GM21367 (cell line): ENCODE measurements around the gene ZC3H12C.

ENCODE experiments used
- ATAC-seq: cut with Tn5 transposase; IDR thresholded peaks from one replicate; pipeline ENCODE4 v1.9.1; 2021; ENCODE audit not compliant: unreplicated experiment

ZC3H12C gene

GRCh38 chr11:110096496-110096895, 3.3 kb downstream of the ZC3H12C start:
- ATAC-seq = no peak

- ATAC-seq = no peak
Measured at GRCh38 chr11:110097459-110098012, 4.3 kb downstream of the ZC3H12C start.

DNA sequence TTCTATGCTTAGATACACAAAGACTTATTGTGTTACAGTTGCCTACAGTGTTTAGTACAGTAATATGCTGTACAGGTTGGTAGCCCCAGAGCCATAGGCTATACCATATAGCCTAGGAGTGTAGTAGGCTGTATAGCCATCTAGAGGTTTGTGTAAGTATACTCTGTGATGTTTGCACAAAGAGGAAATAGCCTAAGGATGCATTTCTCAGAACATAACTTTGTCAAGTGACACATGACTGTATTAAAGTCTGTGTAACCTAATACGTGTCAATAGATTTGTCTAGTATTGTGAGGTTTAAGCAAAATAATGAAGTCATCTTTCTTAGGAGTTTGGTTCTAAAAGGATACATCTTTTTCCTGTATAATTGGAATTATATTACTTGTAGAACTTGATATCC, 5.5 kb downstream of the ZC3H12C start:
- ATAC-seq = peak; percentile 71

GRCh38 chr11:110100476-110101240, 7.5 kb downstream of the ZC3H12C start:
- ATAC-seq = no peak

- no peak for ATAC-seq
Measured at GRCh38 chr11:110106713-110107274, 13.6 kb downstream of the ZC3H12C start.

DNA sequence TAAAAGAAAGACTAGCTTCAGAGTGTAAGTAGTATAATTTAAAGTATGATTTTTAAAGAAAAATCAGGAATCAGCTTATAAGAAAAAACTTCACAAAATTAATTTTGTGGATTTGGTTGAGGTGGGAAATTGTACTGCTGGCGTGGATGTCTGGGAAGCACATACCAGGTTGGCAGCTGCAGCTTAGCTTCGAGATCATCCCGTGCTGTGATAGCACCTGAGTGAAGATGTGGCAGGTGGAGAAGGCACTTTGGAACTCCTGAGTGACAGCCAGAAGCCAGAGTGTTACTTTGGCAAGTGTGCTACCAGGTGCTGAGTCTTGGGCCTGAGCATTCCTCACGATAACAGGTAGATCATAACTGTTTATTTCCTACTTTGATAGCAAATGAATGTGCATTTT, 17.7 kb downstream of the ZC3H12C start:
- ATAC-seq = no peak

- no peak for ATAC-seq
Measured at GRCh38 chr11:110112457-110112856, 19.3 kb downstream of the ZC3H12C start.

- ATAC-seq = no peak
Measured at GRCh38 chr11:110113505-110113904, 20.3 kb downstream of the ZC3H12C start.

DNA sequence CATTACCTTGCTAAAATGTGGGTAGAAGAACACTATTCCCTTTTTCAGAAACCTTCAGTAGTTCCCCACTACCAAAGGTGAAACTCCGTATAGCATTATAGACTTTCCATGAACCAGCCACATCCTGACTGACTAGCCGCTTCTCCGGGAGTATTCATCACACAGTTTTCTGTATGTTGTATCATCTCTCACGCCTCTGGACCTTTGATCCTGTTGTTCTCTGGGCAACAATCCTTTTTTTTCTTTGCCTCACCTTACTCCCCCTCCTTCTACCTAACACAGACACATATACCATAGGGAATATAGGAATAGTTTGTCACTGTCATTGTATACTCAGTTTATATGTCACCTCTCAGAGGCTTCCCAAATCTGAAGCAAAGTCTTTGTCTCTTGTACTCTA, 20.8 kb downstream of the ZC3H12C start:
- ATAC-seq = no peak

GRCh38 chr11:110119317-110119716, 26.1 kb downstream of the ZC3H12C start:
- ATAC-seq = no peak

- no peak for ATAC-seq
Measured at GRCh38 chr11:110121204-110121603, 28.0 kb downstream of the ZC3H12C start.

DNA sequence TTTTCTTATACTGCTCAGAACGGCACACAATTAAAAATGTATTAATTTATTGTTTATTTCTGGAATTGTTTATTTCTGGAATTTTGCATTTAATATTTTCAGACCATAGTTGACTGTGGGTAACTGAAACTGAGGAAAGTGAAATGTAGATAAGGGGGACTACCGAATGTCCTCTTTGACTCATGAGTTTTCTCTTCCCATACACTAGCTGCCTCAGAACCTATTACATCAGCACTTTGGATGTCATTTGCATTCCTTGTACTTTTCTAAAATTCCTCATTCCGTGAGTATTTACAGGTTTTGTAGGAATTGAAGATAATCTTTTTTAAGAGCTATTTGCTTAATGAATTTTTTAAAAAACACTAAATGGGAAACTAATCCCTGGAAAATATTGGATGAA, 29.8 kb downstream of the ZC3H12C start:
- ATAC-seq = no peak

GRCh38 chr11:110124605-110125004, 31.4 kb downstream of the ZC3H12C start:
- no peak for ATAC-seq

- no peak for ATAC-seq
Measured at GRCh38 chr11:110125632-110126031, 32.4 kb downstream of the ZC3H12C start.

- no peak for ATAC-seq
Measured at GRCh38 chr11:110126936-110127335, 33.7 kb downstream of the ZC3H12C start.

- no peak for ATAC-seq
Measured at GRCh38 chr11:110128161-110128560, 35.0 kb downstream of the ZC3H12C start.

- no peak for ATAC-seq
Measured at GRCh38 chr11:110130642-110131238, 37.5 kb downstream of the ZC3H12C start.

- no peak for ATAC-seq
Measured at GRCh38 chr11:110131386-110132123, 38.4 kb downstream of the ZC3H12C start.

GRCh38 chr11:110133160-110133559, 40.0 kb downstream of the ZC3H12C start:
- ATAC-seq = no peak

DNA sequence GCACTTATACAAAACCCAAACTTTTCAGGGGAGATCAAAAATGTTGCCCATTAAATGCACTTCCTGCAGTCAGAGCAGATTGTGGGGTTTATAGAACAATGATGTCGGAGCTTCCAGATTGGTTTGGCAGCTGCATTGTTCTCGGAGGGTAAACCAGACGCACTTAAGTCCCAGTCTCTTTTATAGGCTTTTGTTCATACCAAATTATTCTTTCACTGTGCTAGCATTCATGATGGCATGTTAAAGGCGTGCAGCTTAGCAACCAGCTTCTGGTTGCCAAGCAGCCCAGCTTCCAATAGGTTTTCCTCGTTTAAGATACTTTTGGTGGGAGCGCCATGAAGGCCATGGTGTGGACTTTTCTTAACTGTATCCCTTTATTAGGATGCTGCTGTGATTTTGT, 40.9 kb downstream of the ZC3H12C start:
- ATAC-seq = no peak

DNA sequence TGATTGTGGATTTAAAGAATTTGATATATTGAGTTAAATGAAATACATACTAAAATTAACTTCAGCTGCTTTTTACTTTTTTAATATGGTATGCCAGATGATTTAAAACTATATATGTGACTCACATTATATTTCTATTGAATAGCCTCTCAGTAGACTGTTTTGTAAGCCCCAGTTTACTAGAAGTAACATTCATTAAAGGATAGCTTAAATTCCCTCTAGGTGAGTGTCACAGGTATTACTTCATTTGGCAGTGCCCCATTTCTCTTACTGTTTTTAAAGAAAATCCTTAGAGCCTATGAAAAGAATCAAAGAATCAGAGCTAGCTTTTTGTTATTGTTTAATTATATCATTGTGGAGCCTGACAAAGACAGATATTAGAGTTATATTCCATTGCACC, 48.6 kb downstream of the ZC3H12C start:
- no peak for ATAC-seq
